GM12878 (cell line): ENCODE results near the gene SRSF3. TPM values are rescaled to one million over a fixed set of nuclear protein-coding genes. Genes with fewer than 3 reads are reported as not detected.

Experiments used
- ATAC-seq: fragments of 200-7000 bp; cut with Tn5 transposase; 3 replicates; pipeline ENCODE4 v1.9.1; 2020; ENCODE audit warnings: mild to moderate bottlenecking, moderate library complexity
- BruUV-seq: library from RNA; stranded (reverse); fragments of 400-500 nt; replicated peaks from 2 replicates; lab custom pipeline; 2021; lab: Mats Ljungman, UMichigan
- CTCF ChIA-PET: fragments of 300-600 bp; sonication (Branson Sonifier 250); formaldehyde crosslinking; extraction: SDS; loops from one replicate; lab custom pipeline; 2021; ENCODE audit warnings: inconsistent platforms; lab: Yijun Ruan, JAX
- POLR2A ChIA-PET: fragments of 350-600 bp; formaldehyde crosslinking; extraction: SDS; loops from one replicate; lab custom pipeline; 2021; ENCODE audit warnings: inconsistent platforms; lab: Charles Lee
- RAD21 ChIA-PET: fragments of 300-600 bp; sonication (Branson Sonifier 250); formaldehyde crosslinking; loops from one replicate; lab custom pipeline; 2023; ENCODE audit warnings: antibody characterized with exemption; ENCODE audit not compliant: unreplicated experiment; lab: Charles Lee
- SMC1A ChIA-PET: fragments of 300-600 bp; sonication (Branson Sonifier 250); formaldehyde crosslinking; loops from one replicate; lab custom pipeline; 2023; ENCODE audit not compliant: unreplicated experiment, uncharacterized antibody; lab: Charles Lee
- DNase-seq: peaks from one replicate; pipeline ENCODE4 v3.0.0-alpha.2; 2011; ENCODE audit warnings: low read depth, low spot score
- FAIRE-seq: peaks from 3 replicates; lab custom pipeline; 2011; peaks lifted over from hg19 to GRCh38; lab: Jason Lieb, UNC
- H2AFZ ChIP-seq: 2 replicates; pipeline ENCODE4 v1.6.0; 2011; ENCODE audit warnings: low read depth, low read length, control low read depth; ENCODE audit not compliant: control insufficient read depth
- H3K27ac ChIP-seq: 2 replicates; pipeline ENCODE4 v1.5.1; 2011; ENCODE audit warnings: control low read depth; ENCODE audit not compliant: control insufficient read depth, insufficient read depth
- H3K27me3 ChIP-seq, 2 experiments: replicated peaks in 1 of 2; 2 replicates each; pipeline versions ENCODE4 v1.6.0 to v1.6.1; 2011; ENCODE audit warnings: low read length in 1 of 2; ENCODE audit not compliant: control insufficient read depth in 2 of 2, insufficient read depth in 2 of 2
- H3K36me3 ChIP-seq, 2 experiments: 2 replicates each; pipeline ENCODE4 v1.5.1; 2011; ENCODE audit warnings: low read length in 1 of 2; ENCODE audit not compliant: control insufficient read depth in 2 of 2, insufficient read depth in 2 of 2
- H3K4me1 ChIP-seq: 2 replicates; pipeline ENCODE4 v1.6.1; 2011; ENCODE audit warnings: mild to moderate bottlenecking, low read length, moderate library complexity, mixed read lengths; ENCODE audit not compliant: control insufficient read depth, insufficient read depth
- H3K4me2 ChIP-seq: 2 replicates; pipeline ENCODE4 v1.6.0; 2011; ENCODE audit warnings: control low read depth; ENCODE audit not compliant: control insufficient read depth, insufficient read depth
- H3K4me3 ChIP-seq: fragments of 200-600 bp; sonication (generic); 2 replicates; pipeline ENCODE4 v1.5.1; 2016
- H3K79me2 ChIP-seq: 2 replicates; pipeline ENCODE4 v1.6.0; 2011; ENCODE audit warnings: low read length; ENCODE audit not compliant: control insufficient read depth, insufficient read depth
- H3K9ac ChIP-seq: 2 replicates; pipeline ENCODE4 v1.8.0; 2011; ENCODE audit warnings: low read length, control low read depth, mixed read lengths; ENCODE audit not compliant: control insufficient read depth, insufficient read depth
- H3K9me3 ChIP-seq: replicated peaks from 3 replicates; pipeline ENCODE4 v1.5.1; 2011; ENCODE audit warnings: mild to moderate bottlenecking, low read length; ENCODE audit not compliant: control insufficient read depth, insufficient read depth
- H4K20me1 ChIP-seq: 2 replicates; pipeline ENCODE4 v1.6.0; 2011; ENCODE audit not compliant: control insufficient read depth, insufficient read depth
- ATF2 ChIP-seq: IDR thresholded peaks from 2 replicates; pipeline ENCODE4 v1.6.1; 2012; ENCODE audit warnings: low read length, inconsistent platforms
- BACH1 ChIP-seq: fragments of 450-650 bp; IDR thresholded peaks from 2 replicates; pipeline ENCODE4 v1.6.1; 2017; ENCODE audit warnings: mild to moderate bottlenecking, borderline replicate concordance
- BCL11A ChIP-seq: IDR thresholded peaks from 2 replicates; pipeline ENCODE4 v1.6.1; 2011; ENCODE audit warnings: low read depth, low read length
- CTCF ChIP-seq, 3 experiments: IDR thresholded peaks in 2 of 3; conservative IDR thresholded peaks in 1 of 3; 2 replicates each; pipeline ENCODE4 v1.5.1; 2011; ENCODE audit warnings: low read depth in 3 of 3, low read length in 3 of 3, mild to moderate bottlenecking in 3 of 3, control low read depth in 2 of 3, moderate library complexity in 2 of 3, inconsistent platforms in 1 of 3, mixed read lengths in 1 of 3; ENCODE audit not compliant: control insufficient read depth in 2 of 3, insufficient read depth in 1 of 3; ENCODE audit errors: extremely low read depth in 1 of 3
- DPF2 ChIP-seq: fragments of 450-650 bp; IDR thresholded peaks from 2 replicates; pipeline ENCODE4 v1.6.1; 2017; ENCODE audit warnings: mild to moderate bottlenecking
- ESRRA ChIP-seq: IDR thresholded peaks from 2 replicates; pipeline ENCODE4 v1.6.1; 2012; ENCODE audit warnings: mild to moderate bottlenecking, low read length, improper control_type of control experiment
- MEF2B ChIP-seq: fragments of 450-650 bp; IDR thresholded peaks from 2 replicates; pipeline ENCODE4 v1.6.1; 2018; ENCODE audit warnings: mild to moderate bottlenecking, moderate library complexity; ENCODE audit not compliant: partially characterized antibody, poor library complexity, severe bottlenecking
- POLR2AphosphoS2 ChIP-seq: IDR thresholded peaks from 2 replicates; pipeline ENCODE4 v1.6.1; 2011; ENCODE audit warnings: low read depth, mild to moderate bottlenecking, low read length, improper control_type of control experiment, moderate library complexity
- RAD21 ChIP-seq: IDR thresholded peaks from 2 replicates; pipeline ENCODE4 v1.6.1; 2011; ENCODE audit warnings: mild to moderate bottlenecking, low read depth, low read length, moderate library complexity; ENCODE audit not compliant: insufficient read depth
- SMAD1 ChIP-seq: fragments of 450-650 bp; IDR thresholded peaks from 2 replicates; pipeline ENCODE4 v1.6.1; 2018; ENCODE audit warnings: mild to moderate bottlenecking, low read depth; ENCODE audit not compliant: partially characterized antibody
- SP1 ChIP-seq: IDR thresholded peaks from one replicate; pipeline ENCODE4 v1.6.1; 2011; ENCODE audit warnings: low read depth, low read length
- SPI1 ChIP-seq: IDR thresholded peaks from 2 replicates; pipeline ENCODE4 v1.6.1; 2011; ENCODE audit warnings: low read depth, mild to moderate bottlenecking, low read length, moderate library complexity, borderline replicate concordance; ENCODE audit not compliant: insufficient read depth
- TARDBP ChIP-seq: IDR thresholded peaks from 2 replicates; pipeline ENCODE4 v1.6.1; 2016; ENCODE audit warnings: borderline replicate concordance
- TBL1XR1 ChIP-seq: IDR thresholded peaks from 2 replicates; pipeline ENCODE4 v1.6.1; 2012; ENCODE audit warnings: low read depth, low read length, improper control_type of control experiment
- WGBS: methylation state at CpG from one replicate; pipeline ENCODE4 v1.1.6; 2016; ENCODE audit warnings: low lambda C conversion rate; ENCODE audit not compliant: insufficient replicate concordance, insufficient coverage; ENCODE audit errors: missing lambda C conversion rate; 5-methylcytosine and 5-hydroxymethylcytosine counted together
- in situ Hi-C: fragments of 300-500 bp; cut with MboI; formaldehyde crosslinking; loops from 9 replicates; pipeline ENCODE4 v1.14.3; 2018; ENCODE audit warnings: mixed read lengths
- intact Hi-C: fragments of 100-400 bp; cut with micrococcal nuclease; formaldehyde crosslinking; loops from one replicate; pipeline ENCODE4 v1.14.2; 2022; ENCODE audit not compliant: unreplicated experiment
- polyA plus RNA-seq, 11 experiments: library from polyadenylated mRNA; depleted of rRNA in 4 of 11; unstranded in 6 of 11; stranded (reverse) in 5 of 11; fragments of >200 nt; fragmentation: Nextera tagmentation in 4 of 11; fragmentation: Illumina TruSeq in 1 of 11; extraction: Ambion mirVana in 4 of 11; extraction: Trizol in 1 of 11; gene quantifications; 1 replicate in 1 of 11; 2 replicates in 10 of 11; pipeline versions ENCODE4 v1.2.1 to v1.2.3, GENCODE V29; 2011 to 2016; ENCODE audit warnings: inconsistent platforms in 2 of 11, missing spikeins in 2 of 11, low read depth in 1 of 11
- total RNA-seq, 4 experiments: library from RNA; depleted of rRNA in 3 of 4; stranded (reverse); fragments of >200 nt in 3 of 4; fragmentation: Illumina TruSeq in 1 of 4; extraction: Trizol in 1 of 4; gene quantifications; 2 replicates each; pipeline versions ENCODE4 v1.2.1 to v1.2.3, GENCODE V29; 2013 to 2021
- TF ChIP-seq, protein P1 (sequence below): fragments of 450-650 bp; conservative IDR thresholded peaks from 2 replicates; pipeline ENCODE4 v1.6.1; 2017; ENCODE audit warnings: mild to moderate bottlenecking, moderate library complexity
- TF ChIP-seq, protein P2 (sequence below): fragments of 450-650 bp; IDR thresholded peaks from 2 replicates; pipeline ENCODE4 v1.6.1; 2017; ENCODE audit warnings: borderline replicate concordance

The SRSF3 gene
- total and polyA plus RNA-seq, 10 of the 15 experiments (the other 5 are each of a cell fraction or from before 2014, with no cell fraction given) = 195 to 1,377 (median 493) TPM

GRCh38 chr6:36650848-36651478, 56.8 kb downstream of the SRSF3 start:
- SMC1A ChIA-PET = interaction anchor here (0.6 to 16.7 kb wide), 13 partner anchors 8 to 110 kb away, joined by 3 to 240 read pairs (median 6); partner anchors contain the start of gene CDKN1A
- Histone ChIP-seq H3K36me3 (no peaks in the 10 kb centered on the region), H3K4me3 (no peak overlapping the region), H4K20me1 (no peaks in the 10 kb centered on the region), H3K27me3 (no peaks in the 10 kb centered on the region), H2AFZ (no peak overlapping the region), H3K4me2 (peak overlapping the region; percentile 48), H3K79me2 (no peaks in the 10 kb centered on the region), H3K9ac (peak overlapping the region; percentile 19; the same call in 1 of the 2 replicates), H3K4me1 (peaks cover 42% of the 10 kb centered on the region), H3K9me3 (no peaks in the 10 kb centered on the region; the same call in 2 of the 3 replicates), H3K27ac (peak overlapping the region; percentile 52)
- peak; percentile 69 for DNase-seq
- CTCF ChIA-PET = interaction anchor here (0.7 to 5.9 kb wide), 15 partner anchors 9 to 108 kb away, joined by 3 to 27 read pairs (median 7); partner anchors contain the start of gene CDKN1A
- peak; percentile 72 for FAIRE-seq
- intact Hi-C loops = loop anchor here (2.0 kb wide), 1 partner anchor 22 kb away; no protein-coding TSS in a partner anchor
- peak; percentile 95 for ATAC-seq
- WGBS = 0% methylated on average over 2 of the region's 2 CpGs
- no TSS peak for BruUV-seq
- in situ Hi-C loops = no loop called here
- POLR2A ChIA-PET = interaction anchor here (1.0 to 11.8 kb wide), 10 partner anchors 8 to 103 kb away, joined by 3 to 104 read pairs (median 4); partner anchors contain the start of gene CDKN1A
- RAD21 ChIA-PET = interaction anchor here (0.6 to 5.1 kb wide), 12 partner anchors 8 to 108 kb away, joined by 3 to 45 read pairs (median 7); partner anchors contain the start of gene CDKN1A
- TF ChIP-seq, protein P1, sequence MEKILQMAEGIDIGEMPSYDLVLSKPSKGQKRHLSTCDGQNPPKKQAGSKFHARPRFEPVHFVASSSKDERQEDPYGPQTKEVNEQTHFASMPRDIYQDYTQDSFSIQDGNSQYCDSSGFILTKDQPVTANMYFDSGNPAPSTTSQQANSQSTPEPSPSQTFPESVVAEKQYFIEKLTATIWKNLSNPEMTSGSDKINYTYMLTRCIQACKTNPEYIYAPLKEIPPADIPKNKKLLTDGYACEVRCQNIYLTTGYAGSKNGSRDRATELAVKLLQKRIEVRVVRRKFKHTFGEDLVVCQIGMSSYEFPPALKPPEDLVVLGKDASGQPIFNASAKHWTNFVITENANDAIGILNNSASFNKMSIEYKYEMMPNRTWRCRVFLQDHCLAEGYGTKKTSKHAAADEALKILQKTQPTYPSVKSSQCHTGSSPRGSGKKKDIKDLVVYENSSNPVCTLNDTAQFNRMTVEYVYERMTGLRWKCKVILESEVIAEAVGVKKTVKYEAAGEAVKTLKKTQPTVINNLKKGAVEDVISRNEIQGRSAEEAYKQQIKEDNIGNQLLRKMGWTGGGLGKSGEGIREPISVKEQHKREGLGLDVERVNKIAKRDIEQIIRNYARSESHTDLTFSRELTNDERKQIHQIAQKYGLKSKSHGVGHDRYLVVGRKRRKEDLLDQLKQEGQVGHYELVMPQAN = no peak
- no peak for TF ChIP-seq TARDBP
- no peak for TF ChIP-seq ESRRA
- TF ChIP-seq SP1 = no peak
- TF ChIP-seq ATF2 = peak; percentile 49; the same call in 1 of the 2 replicates
- peak; percentile 73 for TF ChIP-seq MEF2B
- TF ChIP-seq CTCF (IDR thresholded peaks at IDR 0.05 in 2 of 3, conservative IDR thresholded peaks at IDR 0.05 in 1 of 3; ENCODE audit: control insufficient read depth in 2 of 3, extremely low read depth in 1 of 3, insufficient read depth in 1 of 3, low read depth in 3 of 3, low read length in 3 of 3) = peak in 1 of 3 experiments; percentile 31; a peak in 1 of 6 replicates
- TF ChIP-seq, protein P2, sequence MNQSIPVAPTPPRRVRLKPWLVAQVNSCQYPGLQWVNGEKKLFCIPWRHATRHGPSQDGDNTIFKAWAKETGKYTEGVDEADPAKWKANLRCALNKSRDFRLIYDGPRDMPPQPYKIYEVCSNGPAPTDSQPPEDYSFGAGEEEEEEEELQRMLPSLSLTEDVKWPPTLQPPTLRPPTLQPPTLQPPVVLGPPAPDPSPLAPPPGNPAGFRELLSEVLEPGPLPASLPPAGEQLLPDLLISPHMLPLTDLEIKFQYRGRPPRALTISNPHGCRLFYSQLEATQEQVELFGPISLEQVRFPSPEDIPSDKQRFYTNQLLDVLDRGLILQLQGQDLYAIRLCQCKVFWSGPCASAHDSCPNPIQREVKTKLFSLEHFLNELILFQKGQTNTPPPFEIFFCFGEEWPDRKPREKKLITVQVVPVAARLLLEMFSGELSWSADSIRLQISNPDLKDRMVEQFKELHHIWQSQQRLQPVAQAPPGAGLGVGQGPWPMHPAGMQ = no peak
- peak; percentile 57; the same call in 1 of the 2 replicates for TF ChIP-seq TBL1XR1
- peak; percentile 99 for TF ChIP-seq SPI1
- TF ChIP-seq BACH1 = peak; percentile 76; the same call in 1 of the 2 replicates
- no peak for TF ChIP-seq POLR2AphosphoS2
- peak; percentile 93 for TF ChIP-seq BCL11A
- peak; percentile 95 for TF ChIP-seq DPF2
- peak; percentile 34 for TF ChIP-seq RAD21
- peak; percentile 37 for TF ChIP-seq SMAD1
